H1 (cell line): ENCODE data around the gene PREB. TPM values are rescaled to one million over a fixed set of nuclear protein-coding genes. Genes with fewer than 3 reads are reported as not detected.

ENCODE experiments used
- CTCF ChIA-PET: fragments of 300-600 bp; sonication (Branson Sonifier 250); formaldehyde crosslinking; loops from one replicate; lab custom pipeline; 2021; ENCODE audit not compliant: partially characterized antibody; lab: Charles Lee
- POLR2A ChIA-PET: fragments of 300-600 bp; sonication (Branson Sonifier 250); formaldehyde crosslinking; loops from one replicate; lab custom pipeline; 2021; ENCODE audit warnings: inconsistent platforms; ENCODE audit not compliant: partially characterized antibody; lab: Charles Lee
- DNase-seq, 2 experiments: peaks; one replicate each; pipeline versions ENCODE4 v3.0.0 to v3.0.0-alpha.2; 2010 to 2022; ENCODE audit warnings: low spot score in 2 of 2, low read depth in 1 of 2, mixed read lengths in 1 of 2
- FAIRE-seq: peaks from 2 replicates; lab custom pipeline; 2011; peaks lifted over from hg19 to GRCh38; lab: Jason Lieb, UNC
- H2AFZ ChIP-seq: 2 replicates; pipeline ENCODE4 v1.8.1; 2012; ENCODE audit warnings: low read length, inconsistent platforms
- H2AK5ac ChIP-seq: 2 replicates; pipeline ENCODE4 v1.6.1; 2013; ENCODE audit warnings: low read depth, low read length
- H2BK120ac ChIP-seq: replicated peaks from 2 replicates; pipeline ENCODE3; 2013; ENCODE audit warnings: low read depth, low read length, inconsistent platforms
- H2BK12ac ChIP-seq: 2 replicates; pipeline ENCODE4 v1.6.1; 2013; ENCODE audit warnings: low read depth, low read length
- H2BK15ac ChIP-seq: 2 replicates; pipeline ENCODE4 v1.6.1; 2013; ENCODE audit warnings: low read length
- H2BK20ac ChIP-seq: 2 replicates; pipeline ENCODE4 v1.6.1; 2013; ENCODE audit warnings: low read length
- H2BK5ac ChIP-seq: 2 replicates; pipeline ENCODE4 v1.6.1; 2013; ENCODE audit warnings: low read depth, low read length
- H3K14ac ChIP-seq: 2 replicates; pipeline ENCODE4 v1.6.1; 2013; ENCODE audit warnings: inconsistent platforms; ENCODE audit not compliant: insufficient read length
- H3K18ac ChIP-seq: 2 replicates; pipeline ENCODE4 v1.6.1; 2013; ENCODE audit warnings: low read length; ENCODE audit errors: extremely low read depth
- H3K23ac ChIP-seq: 2 replicates; pipeline ENCODE4 v1.6.1; 2013; ENCODE audit warnings: inconsistent platforms; ENCODE audit not compliant: insufficient read length
- H3K23me2 ChIP-seq: 2 replicates; pipeline ENCODE4 v1.6.1; 2013; ENCODE audit warnings: low read depth, low read length
- H3K27ac ChIP-seq: 2 replicates; pipeline ENCODE4 v1.6.1; 2011; ENCODE audit warnings: low read depth, low read length, inconsistent platforms
- H3K27me3 ChIP-seq, 4 experiments: replicated peaks in 1 of 4; 1 replicate in 1 of 4; 2 replicates in 3 of 4; pipeline versions ENCODE4 v1.6.1 to v1.8.1; 2011 to 2013; ENCODE audit warnings: low read length in 3 of 4, mild to moderate bottlenecking in 3 of 4, inconsistent platforms in 2 of 4, mixed read lengths in 2 of 4, moderate library complexity in 1 of 4; ENCODE audit not compliant: control insufficient read depth in 3 of 4, insufficient read depth in 3 of 4; ENCODE audit errors: extremely low read depth in 1 of 4
- H3K36me3 ChIP-seq, 4 experiments: 2 replicates each; pipeline versions ENCODE4 v1.6.1 to v1.8.1; 2011 to 2013; ENCODE audit warnings: mild to moderate bottlenecking in 4 of 4, low read length in 3 of 4, moderate library complexity in 2 of 4, control low read depth in 1 of 4, inconsistent platforms in 1 of 4; ENCODE audit not compliant: insufficient read depth in 4 of 4, control insufficient read depth in 2 of 4
- H3K4ac ChIP-seq: replicated peaks from 2 replicates; pipeline ENCODE3; 2013; ENCODE audit warnings: low read length, low read depth, mixed read lengths, inconsistent platforms; ENCODE audit not compliant: insufficient read length
- H3K4me1 ChIP-seq, 4 experiments: replicated peaks in 1 of 4; 1 replicate in 1 of 4; 2 replicates in 3 of 4; pipeline versions ENCODE4 v1.6.1 to v1.8.1; 2011 to 2013; ENCODE audit warnings: low read length in 3 of 4, inconsistent platforms in 2 of 4, mixed read lengths in 1 of 4; ENCODE audit not compliant: insufficient read depth in 4 of 4, control insufficient read depth in 3 of 4
- H3K4me2 ChIP-seq, 2 experiments: 2 replicates each; pipeline versions ENCODE4 v1.6.1 to v1.8.1; 2011 to 2013; ENCODE audit warnings: low read depth in 2 of 2, low read length in 2 of 2, control low read depth in 1 of 2, inconsistent platforms in 1 of 2, mild to moderate bottlenecking in 1 of 2; ENCODE audit not compliant: insufficient read depth in 1 of 2
- H3K4me3 ChIP-seq, 4 experiments: fragments of 200-600, 300-600 bp in 1 of 4; sonication (generic), shearing (Covaris generic), sonication (Bioruptor Twin) in 1 of 4; 2 replicates each; pipeline versions ENCODE4 v1.5.1 to v1.8.1; 2011 to 2016; ENCODE audit warnings: low read length in 4 of 4, low read depth in 3 of 4, control low read depth in 2 of 4, inconsistent platforms in 2 of 4, mild to moderate bottlenecking in 2 of 4, mixed read lengths in 1 of 4, moderate library complexity in 1 of 4; ENCODE audit not compliant: insufficient read depth in 2 of 4; ENCODE audit errors: extremely low read depth in 1 of 4
- H3K56ac ChIP-seq: replicated peaks from 2 replicates; pipeline ENCODE3; 2013; ENCODE audit warnings: low read depth, mild to moderate bottlenecking, mixed read lengths, low read length, inconsistent platforms; ENCODE audit not compliant: insufficient read length
- H3K79me1 ChIP-seq: 2 replicates; pipeline ENCODE4 v1.6.1; 2013; ENCODE audit warnings: low read depth, low read length, control low read depth
- H3K79me2 ChIP-seq, 2 experiments: 2 replicates each; pipeline versions ENCODE4 v1.6.1 to v1.8.1; 2012 to 2013; ENCODE audit warnings: low read length in 2 of 2, mild to moderate bottlenecking in 2 of 2, inconsistent platforms in 1 of 2; ENCODE audit not compliant: insufficient read depth in 2 of 2, control insufficient read depth in 1 of 2
- H3K9ac ChIP-seq, 4 experiments: replicated peaks in 1 of 4; 1 replicate in 1 of 4; 2 replicates in 3 of 4; pipeline versions ENCODE4 v1.6.1 to v1.8.1; 2011 to 2013; ENCODE audit warnings: low read depth in 3 of 4, low read length in 3 of 4, control low read depth in 2 of 4, mild to moderate bottlenecking in 2 of 4, moderate library complexity in 2 of 4, inconsistent platforms in 1 of 4; ENCODE audit errors: extremely low read depth in 1 of 4
- H3K9me3 ChIP-seq, 2 experiments: 2 replicates each; pipeline versions ENCODE4 v1.6.1 to v1.8.1; 2012 to 2013; ENCODE audit warnings: mild to moderate bottlenecking in 2 of 2, moderate library complexity in 2 of 2, control low read depth in 1 of 2, inconsistent platforms in 1 of 2, low read depth in 1 of 2, low read length in 1 of 2, mixed read lengths in 1 of 2; ENCODE audit not compliant: insufficient read depth in 2 of 2
- H4K20me1 ChIP-seq, 2 experiments: replicated peaks in 1 of 2; 2 replicates each; pipeline versions ENCODE3 to v1.8.1; 2011 to 2013; ENCODE audit warnings: inconsistent platforms in 2 of 2, low read length in 2 of 2, mild to moderate bottlenecking in 1 of 2; ENCODE audit not compliant: insufficient read depth in 2 of 2, control insufficient read depth in 1 of 2
- H4K5ac ChIP-seq: 2 replicates; pipeline ENCODE4 v1.6.1; 2013; ENCODE audit warnings: low read length, low read depth, mixed read lengths, inconsistent platforms; ENCODE audit not compliant: insufficient read length
- H4K8ac ChIP-seq: 2 replicates; pipeline ENCODE4 v1.8.0; 2013; ENCODE audit warnings: mild to moderate bottlenecking, moderate library complexity, low read length, inconsistent platforms; ENCODE audit not compliant: insufficient read depth; ENCODE audit errors: extremely low read depth
- H4K91ac ChIP-seq: replicated peaks from 2 replicates; pipeline ENCODE3; 2013; ENCODE audit warnings: low read length, mixed read lengths, inconsistent platforms; ENCODE audit not compliant: insufficient read length
- BCL11A ChIP-seq, 2 experiments: IDR thresholded peaks; one replicate each; pipeline ENCODE4 v1.6.1; 2011; ENCODE audit warnings: low read depth in 2 of 2, low read length in 2 of 2, mild to moderate bottlenecking in 2 of 2
- BRCA1 ChIP-seq: IDR thresholded peaks from 2 replicates; pipeline ENCODE4 v1.6.1; 2012; ENCODE audit warnings: low read depth, low read length, improper control_type of control experiment
- CBX8 ChIP-seq: fragments of 300-800, 300-1000 bp; sonication (generic); IDR thresholded peaks from 2 replicates; pipeline ENCODE4 v1.7.1; 2016; ENCODE audit warnings: low read depth, low read length, borderline replicate concordance
- NANOG ChIP-seq: IDR thresholded peaks from 2 replicates; pipeline ENCODE4 v1.6.1; 2011; ENCODE audit warnings: low read length, low read depth, mild to moderate bottlenecking, inconsistent platforms; ENCODE audit not compliant: insufficient read depth, poor library complexity, severe bottlenecking
- SP2 ChIP-seq: IDR thresholded peaks from 2 replicates; pipeline ENCODE4 v1.6.1; 2012; ENCODE audit warnings: mild to moderate bottlenecking, low read length, inconsistent platforms
- SP4 ChIP-seq: IDR thresholded peaks from 2 replicates; pipeline ENCODE4 v1.6.1; 2012; ENCODE audit warnings: low read length, inconsistent platforms
- SRF ChIP-seq: IDR thresholded peaks from 2 replicates; pipeline ENCODE4 v1.6.1; 2011; ENCODE audit warnings: mild to moderate bottlenecking, low read depth, low read length, moderate library complexity
- WGBS, 2 experiments: shearing (Covaris generic) in 1 of 2; methylation state at CpG; one replicate each; pipeline versions ENCODE4 v1.1.6 to v1.1.7; 2013 to 2015; ENCODE audit warnings: low lambda C conversion rate in 2 of 2, mixed read lengths in 2 of 2, inconsistent platforms in 1 of 2, low coverage in 1 of 2, missing lambda C conversion rate in 1 of 2; ENCODE audit not compliant: insufficient replicate concordance in 2 of 2, insufficient coverage in 1 of 2, insufficient read length in 1 of 2; ENCODE audit errors: extremely low coverage in 1 of 2, missing lambda C conversion rate in 1 of 2; 5-methylcytosine and 5-hydroxymethylcytosine counted together
- polyA plus RNA-seq, 7 experiments: library from polyadenylated mRNA; depleted of rRNA in 3 of 7; stranded (reverse) in 5 of 7; unstranded in 2 of 7; fragments of >200 nt in 5 of 7; fragments of 200-250 nt in 2 of 7; gene quantifications; 1 replicate in 5 of 7; 2 replicates in 1 of 7; 4 replicates in 1 of 7; pipeline versions ENCODE4 v1.2.1 to v1.2.3, GENCODE V29; 2011 to 2013; ENCODE audit warnings: missing spikeins in 2 of 7, mixed read lengths in 2 of 7
- total RNA-seq: library from RNA; stranded (reverse); fragmentation: NEBNext Ultra II Directional; extraction: Animal tissue kit (Norgen Biotek cat#: 25700); gene quantifications from 2 replicates; pipeline ENCODE4 v1.2.1, GENCODE V29; 2021
- TF ChIP-seq, protein P1 (sequence below): IDR thresholded peaks from 2 replicates; pipeline ENCODE4 v1.6.1; 2012; ENCODE audit warnings: inconsistent platforms

Gene PREB
- total and polyA plus RNA-seq, 2 of the 8 experiments (the other 6 are each of a cell fraction or from before 2014, with no cell fraction given), result 54.1 to 72.2 TPM

DNA sequence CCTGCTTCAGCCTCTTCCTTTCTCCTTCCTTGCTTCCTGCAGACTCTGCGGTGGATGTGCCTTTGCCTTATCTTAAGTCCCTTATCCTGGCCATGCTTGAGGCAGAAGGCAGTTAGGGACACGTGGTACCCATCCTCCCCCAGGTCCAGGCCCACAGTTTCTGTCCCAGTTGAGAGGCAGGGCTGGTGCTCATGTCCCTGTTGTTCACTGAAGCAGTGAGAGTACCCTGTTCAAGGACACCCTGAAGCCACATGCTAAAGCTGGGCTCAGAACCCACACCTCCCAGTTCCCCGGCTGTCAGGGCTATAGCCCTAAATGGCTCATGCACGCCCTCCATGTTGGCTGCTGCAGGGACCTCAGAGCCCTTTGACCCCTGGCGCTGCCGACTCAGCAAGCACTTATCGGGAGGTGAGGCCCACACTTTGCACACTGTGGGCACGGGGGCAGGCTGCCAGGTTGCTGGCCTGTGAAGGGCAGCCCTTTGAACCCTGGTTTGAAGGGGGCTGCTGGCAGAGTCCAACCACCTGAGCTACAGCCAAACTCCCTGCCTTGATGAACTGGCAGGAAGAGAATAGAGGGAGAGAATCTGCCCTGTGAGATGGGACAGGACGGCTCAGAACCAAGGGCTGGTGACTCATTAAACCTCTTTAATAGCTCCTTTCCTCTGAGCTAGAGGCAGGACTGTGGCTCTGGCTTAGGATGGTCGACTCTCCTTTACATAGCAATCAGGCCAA, 41.6 kb downstream of the PREB start:
- no peak overlapping the region for H3K4ac ChIP-seq
- no peak overlapping the region for H2BK15ac ChIP-seq
- no peak overlapping the region for H2AK5ac ChIP-seq
- H3K4me2 ChIP-seq, result no peak overlapping the region
- H3K27ac ChIP-seq, result no peak overlapping the region
- no peak overlapping the region for H2AFZ ChIP-seq
- H3K27me3 ChIP-seq, result no peaks in the 10 kb centered on the region
- ChIA-PET POLR2A (interaction anchor here (1.4 to 1.5 kb wide), 2 partner anchors 20 to 129 kb away, joined by 3 to 4 read pairs; no protein-coding TSS in a partner anchor), CTCF (interaction anchor here (0.6 to 16.5 kb wide), 11 partner anchors 9 to 277 kb away, joined by 3 to 160 read pairs (median 3); partner anchors contain the start of gene AGBL5)
- peaks cover 1 to 6% of the 10 kb centered on the region in 2 experiments for H4K20me1 ChIP-seq
- peaks cover 0 to 2% (median under 1%) of the 10 kb centered on the region in 4 experiments; a peak in 2 of 7 replicates for H3K4me1 ChIP-seq
- no peaks in the 10 kb centered on the region for H3K9me3 ChIP-seq
- TF ChIP-seq SP4 (no peak), NANOG (no peak), SRF (no peak), SP2 (no peak), CBX8 (no peak), BRCA1 (no peak), BCL11A (IDR thresholded peaks at IDR 0.05; ENCODE audit: low read depth in 2 of 2, low read length in 2 of 2) (no peak)
- TF ChIP-seq, protein P1, sequence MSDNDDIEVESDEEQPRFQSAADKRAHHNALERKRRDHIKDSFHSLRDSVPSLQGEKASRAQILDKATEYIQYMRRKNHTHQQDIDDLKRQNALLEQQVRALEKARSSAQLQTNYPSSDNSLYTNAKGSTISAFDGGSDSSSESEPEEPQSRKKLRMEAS, result no peak
- H3K79me2 ChIP-seq, result no peaks in the 10 kb centered on the region
- H2BK120ac ChIP-seq, result no peak overlapping the region
- H3K23ac ChIP-seq, result no peak overlapping the region
- H3K56ac ChIP-seq, result no peak overlapping the region
- FAIRE-seq, result no peak
- H3K36me3 ChIP-seq, result no peaks in the 10 kb centered on the region
- no peak overlapping the region for H3K9ac ChIP-seq
- H2BK5ac ChIP-seq, result no peak overlapping the region
- H3K79me1 ChIP-seq, result no peaks in the 10 kb centered on the region; the same call in 1 of the 2 replicates
- no peak overlapping the region for H4K8ac ChIP-seq
- H3K4me3 ChIP-seq, result no peak overlapping the region
- no peak overlapping the region for H2BK12ac ChIP-seq
- 83% methylated on average over 10 of the region's 10 CpGs; no CpG with 5 or more reads in 1 of the 2 experiments for WGBS, 2 experiments
- no peak overlapping the region for H4K91ac ChIP-seq
- H3K14ac ChIP-seq, result no peak overlapping the region
- no peak overlapping the region for H3K18ac ChIP-seq
- H2BK20ac ChIP-seq, result no peak overlapping the region
- no peaks in the 10 kb centered on the region for H3K23me2 ChIP-seq
- H4K5ac ChIP-seq, result no peak overlapping the region
- no peak for DNase-seq
